Hepatocyte (in vitro differentiated cells): Measurements from ENCODE around the gene SDK1. TPM values are rescaled to one million over a fixed set of nuclear protein-coding genes. Genes with fewer than 3 reads are reported as not detected.

Experiments used
- DNase-seq: peaks from one replicate; pipeline ENCODE4 v3.0.0-alpha.2; 2016; ENCODE audit warnings: low spot score
- H2AFZ ChIP-seq: fragments of 200-600 bp; sonication (generic); 2 replicates; pipeline ENCODE4 v1.6.0; 2016; ENCODE audit warnings: antibody characterized with exemption, mild to moderate bottlenecking
- H3K27ac ChIP-seq: fragments of 200-600 bp; sonication (generic); 2 replicates; pipeline ENCODE4 v1.5.1; 2016; ENCODE audit warnings: mild to moderate bottlenecking
- H3K27me3 ChIP-seq: fragments of 200-600 bp; sonication (generic); 2 replicates; pipeline ENCODE4 v1.6.1; 2016
- H3K36me3 ChIP-seq: fragments of 200-600 bp; sonication (generic); replicated peaks from 2 replicates; pipeline ENCODE4 v1.5.1; 2016; ENCODE audit warnings: low read depth; ENCODE audit not compliant: insufficient read depth
- H3K4me1 ChIP-seq: fragments of 200-600 bp; sonication (generic); 2 replicates; pipeline ENCODE4 v1.5.1; 2016; ENCODE audit warnings: mild to moderate bottlenecking, moderate library complexity; ENCODE audit not compliant: insufficient read depth
- H3K4me2 ChIP-seq: fragments of 200-600 bp; sonication (generic); 2 replicates; pipeline ENCODE4 v1.6.0; 2016
- H3K4me3 ChIP-seq: fragments of 200-600 bp; sonication (generic); 2 replicates; pipeline ENCODE4 v1.5.1; 2016; ENCODE audit warnings: mild to moderate bottlenecking
- H3K79me2 ChIP-seq: fragments of 200-600 bp; sonication (generic); 2 replicates; pipeline ENCODE4 v1.6.0; 2017; ENCODE audit warnings: mild to moderate bottlenecking
- H3K9me2 ChIP-seq: fragments of 200-600 bp; sonication (generic); replicated peaks from 2 replicates; pipeline ENCODE4 v1.6.0; 2017; ENCODE audit warnings: mild to moderate bottlenecking; ENCODE audit not compliant: insufficient read depth
- H3K9me3 ChIP-seq: fragments of 200-600 bp; sonication (generic); 2 replicates; pipeline ENCODE4 v1.5.1; 2016; ENCODE audit warnings: low read depth, mild to moderate bottlenecking
- H4K20me1 ChIP-seq: fragments of 200-600 bp; sonication (generic); 2 replicates; pipeline ENCODE4 v1.6.0; 2016; ENCODE audit warnings: mild to moderate bottlenecking; ENCODE audit not compliant: insufficient read depth, poor library complexity, severe bottlenecking
- CTCF ChIP-seq: fragments of 200-600 bp; sonication (generic); IDR thresholded peaks from 2 replicates; pipeline ENCODE4 v1.5.1; 2016; ENCODE audit warnings: antibody characterized with exemption, mild to moderate bottlenecking; ENCODE audit not compliant: poor library complexity
- EZH2 ChIP-seq: fragments of 200-600 bp; sonication (generic); IDR thresholded peaks from 2 replicates; pipeline ENCODE4 v1.6.1; 2016; ENCODE audit warnings: antibody characterized with exemption, mild to moderate bottlenecking, borderline replicate concordance
- EZH2phosphoT487 ChIP-seq: fragments of 200-600 bp; sonication (generic); IDR thresholded peaks from one replicate; pipeline ENCODE4 v1.6.1; 2018; ENCODE audit warnings: antibody characterized with exemption, mild to moderate bottlenecking, low read depth, moderate library complexity; ENCODE audit not compliant: unreplicated experiment, severe bottlenecking
- WGBS: methylation state at CpG from one replicate; pipeline ENCODE4 v1.1.6; 2016; ENCODE audit warnings: low lambda C conversion rate; ENCODE audit errors: missing lambda C conversion rate; 5-methylcytosine and 5-hydroxymethylcytosine counted together
- polyA plus RNA-seq: library from polyadenylated mRNA; unstranded; fragments of >200 nt; fragmentation: Nextera tagmentation; extraction: Ambion mirVana; gene quantifications from 2 replicates; pipeline ENCODE4 v1.2.1, GENCODE V29; 2016
- total RNA-seq: library from RNA; depleted of rRNA; stranded (reverse); fragments of >200 nt; gene quantifications from 2 replicates; pipeline ENCODE4 v1.2.3, GENCODE V29; 2014

The SDK1 gene
- total and polyA plus RNA-seq, 2 experiments from 2014 or later = 4.3 to 10.0 TPM

- TF ChIP-seq EZH2 (no peak), CTCF (no peak), EZH2phosphoT487 (no peak)
- Histone ChIP-seq H4K20me1 (no peaks in the 10 kb centered on the region), H3K4me3 (no peak overlapping the region), H3K4me2 (no peak overlapping the region), H3K9me2 (no peaks in the 10 kb centered on the region), H3K36me3 (no peaks in the 10 kb centered on the region), H3K79me2 (no peaks in the 10 kb centered on the region), H3K9me3 (no peaks in the 10 kb centered on the region), H3K4me1 (no peaks in the 10 kb centered on the region), H2AFZ (no peak overlapping the region), H3K27ac (no peak overlapping the region), H3K27me3 (no peaks in the 10 kb centered on the region)
- DNase-seq = no peak
- WGBS = 100% methylated on average over 1 of the region's 1 CpG
Measured at GRCh38 chr7:4058158-4058557, 757.1 kb downstream of the SDK1 start.

GRCh38 chr7:4065190-4065589 is 764.1 kb downstream of the SDK1 start:
- Histone ChIP-seq H3K79me2 (no peaks in the 10 kb centered on the region), H3K9me3 (no peaks in the 10 kb centered on the region), H3K9me2 (no peaks in the 10 kb centered on the region), H3K27me3 (no peaks in the 10 kb centered on the region), H3K27ac (no peak overlapping the region), H3K4me2 (no peak overlapping the region), H2AFZ (no peak overlapping the region), H4K20me1 (no peaks in the 10 kb centered on the region), H3K36me3 (no peaks in the 10 kb centered on the region), H3K4me3 (no peak overlapping the region), H3K4me1 (no peaks in the 10 kb centered on the region)
- DNase-seq = no peak
- TF ChIP-seq EZH2 (no peak), EZH2phosphoT487 (no peak), CTCF (no peak)
- 73% methylated on average over 5 of the region's 5 CpGs for WGBS

GRCh38 chr7:4066206-4066605 is 765.2 kb downstream of the SDK1 start:
- H3K4me1 ChIP-seq = no peaks in the 10 kb centered on the region
- no peaks in the 10 kb centered on the region for H3K9me3 ChIP-seq
- H3K27ac ChIP-seq = no peak overlapping the region
- H3K27me3 ChIP-seq = no peaks in the 10 kb centered on the region
- H3K36me3 ChIP-seq = no peaks in the 10 kb centered on the region
- no peaks in the 10 kb centered on the region for H4K20me1 ChIP-seq
- no peak for DNase-seq
- no peaks in the 10 kb centered on the region for H3K9me2 ChIP-seq
- 91% methylated on average over 10 of the region's 10 CpGs for WGBS
- H3K79me2 ChIP-seq = no peaks in the 10 kb centered on the region
- no peak overlapping the region for H2AFZ ChIP-seq
- H3K4me2 ChIP-seq = no peak overlapping the region
- no peak overlapping the region for H3K4me3 ChIP-seq
- TF ChIP-seq CTCF (no peak), EZH2phosphoT487 (no peak), EZH2 (no peak)
